Trophoblast cell (in vitro differentiated cells and primary cell): ENCODE data around the gene OBSCN.
A peak's percentile ranks its signal among the peaks of the same experiment; 100 is the strongest.

Experiments used
- DNase-seq, 2 donors: peaks; one replicate each; pipeline ENCODE4 v3.0.0-alpha.2; 2016
- H2AFZ ChIP-seq: 2 replicates; pipeline ENCODE4 v1.6.1; 2013; ENCODE audit warnings: low read length, moderate library complexity, mild to moderate bottlenecking; ENCODE audit not compliant: insufficient read depth, poor library complexity
- H2AK5ac ChIP-seq: 2 replicates; pipeline ENCODE4 v1.6.1; 2013; ENCODE audit warnings: mild to moderate bottlenecking, low read length
- H2BK120ac ChIP-seq: 2 replicates; pipeline ENCODE4 v1.6.1; 2013; ENCODE audit warnings: low read length, mild to moderate bottlenecking, moderate library complexity; ENCODE audit not compliant: insufficient read depth, poor library complexity
- H2BK12ac ChIP-seq: 2 replicates; pipeline ENCODE4 v1.6.1; 2013; ENCODE audit warnings: mild to moderate bottlenecking, low read length, moderate library complexity
- H2BK5ac ChIP-seq: 2 replicates; pipeline ENCODE4 v1.6.1; 2013; ENCODE audit warnings: low read length, low read depth, moderate library complexity, mild to moderate bottlenecking; ENCODE audit not compliant: poor library complexity
- H3K14ac ChIP-seq: 2 replicates; pipeline ENCODE4 v1.6.1; 2013; ENCODE audit warnings: mild to moderate bottlenecking, low read length
- H3K18ac ChIP-seq: 2 replicates; pipeline ENCODE4 v1.6.1; 2013; ENCODE audit warnings: mild to moderate bottlenecking, low read length
- H3K23ac ChIP-seq: 2 replicates; pipeline ENCODE4 v1.6.1; 2013; ENCODE audit warnings: low read length
- H3K27ac ChIP-seq: 2 replicates; pipeline ENCODE4 v1.5.1; 2013; ENCODE audit warnings: low read depth, mild to moderate bottlenecking, inconsistent platforms, low read length, moderate library complexity
- H3K27me3 ChIP-seq: 2 replicates; pipeline ENCODE4 v1.6.1; 2013; ENCODE audit warnings: inconsistent platforms, mild to moderate bottlenecking, low read length, moderate library complexity; ENCODE audit not compliant: insufficient read depth
- H3K36me3 ChIP-seq, 2 experiments: 1 replicate in 1 of 2; 2 replicates in 1 of 2; pipeline ENCODE4 v1.6.1; 2013; ENCODE audit warnings: low read length in 2 of 2, mild to moderate bottlenecking in 2 of 2, moderate library complexity in 1 of 2; ENCODE audit not compliant: insufficient read depth in 2 of 2, control insufficient read depth in 1 of 2
- H3K4ac ChIP-seq: 2 replicates; pipeline ENCODE4 v1.6.1; 2013; ENCODE audit warnings: low read depth, mild to moderate bottlenecking, low read length, moderate library complexity
- H3K4me1 ChIP-seq, 2 experiments: 1 replicate in 1 of 2; 2 replicates in 1 of 2; pipeline ENCODE4 v1.6.1; 2013; ENCODE audit warnings: low read length in 2 of 2, mild to moderate bottlenecking in 2 of 2, moderate library complexity in 1 of 2; ENCODE audit not compliant: insufficient read depth in 2 of 2, control insufficient read depth in 1 of 2
- H3K4me2 ChIP-seq: 2 replicates; pipeline ENCODE4 v1.6.1; 2013; ENCODE audit warnings: inconsistent platforms, mild to moderate bottlenecking, low read length, moderate library complexity
- H3K4me3 ChIP-seq: 2 replicates; pipeline ENCODE4 v1.5.1; 2013; ENCODE audit warnings: mild to moderate bottlenecking, low read depth, low read length, inconsistent platforms
- H3K79me1 ChIP-seq: one replicate; pipeline ENCODE4 v1.6.1; 2013; ENCODE audit warnings: low read length
- H3K79me2 ChIP-seq: 2 replicates; pipeline ENCODE4 v1.6.1; 2013; ENCODE audit warnings: low read length, mild to moderate bottlenecking; ENCODE audit not compliant: control insufficient read depth, insufficient read depth, poor library complexity
- H3K9ac ChIP-seq: 2 replicates; pipeline ENCODE4 v1.6.1; 2013; ENCODE audit warnings: mild to moderate bottlenecking, low read length
- H3K9me3 ChIP-seq: 2 replicates; pipeline ENCODE4 v1.6.1; 2013; ENCODE audit warnings: low read depth, mild to moderate bottlenecking, control low read depth, inconsistent platforms, low read length; ENCODE audit not compliant: insufficient read depth
- H4K12ac ChIP-seq: 2 replicates; pipeline ENCODE4 v1.6.1; 2013; ENCODE audit warnings: low read depth, mild to moderate bottlenecking, low read length, moderate library complexity
- H4K8ac ChIP-seq: 2 replicates; pipeline ENCODE4 v1.6.1; 2013; ENCODE audit warnings: low read depth, mild to moderate bottlenecking, low read length, moderate library complexity
- H4K91ac ChIP-seq: one replicate; pipeline ENCODE4 v1.6.1; 2013; ENCODE audit warnings: low read depth, mild to moderate bottlenecking, low read length, moderate library complexity
- WGBS: extraction: QIAGEN DNeasy Blood & Tissue Kit; methylation state at CpG from one replicate; pipeline ENCODE4 v1.1.7; 2013; ENCODE audit warnings: missing lambda C conversion rate; ENCODE audit not compliant: insufficient read length, insufficient coverage; ENCODE audit errors: extremely low coverage; 5-methylcytosine and 5-hydroxymethylcytosine counted together

OBSCN gene

DNA sequence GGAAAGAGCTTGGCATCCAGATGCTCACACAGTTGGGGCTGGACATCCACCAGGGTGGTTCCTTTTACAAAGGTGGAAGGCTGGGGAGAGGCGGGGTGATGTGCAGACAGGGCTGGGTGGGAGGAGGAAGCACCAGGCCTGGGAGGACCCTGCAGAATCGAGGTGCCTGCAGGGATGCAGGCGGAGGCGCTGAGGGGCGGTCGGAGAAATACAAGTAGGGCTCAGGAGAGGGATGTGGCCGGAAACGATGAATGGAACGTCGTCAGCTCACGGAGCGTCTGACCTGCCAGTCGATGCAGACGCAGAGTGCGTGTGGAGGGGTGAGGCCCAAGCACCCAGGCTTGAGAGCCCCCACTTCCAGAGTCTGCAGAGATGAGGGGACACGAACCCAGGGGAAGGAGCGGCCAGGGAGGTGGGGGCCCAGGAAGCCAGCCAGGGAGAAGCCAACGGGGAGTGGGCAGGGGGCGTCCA lies 135.4 kb downstream of the OBSCN start:
- Histone ChIP-seq H3K4me2 (no peak overlapping the region), H3K27me3 (no peaks in the 10 kb centered on the region), H3K23ac (no peak overlapping the region), H3K14ac (no peak overlapping the region), H3K4ac (no peak overlapping the region), H3K79me2 (no peaks in the 10 kb centered on the region), H2BK12ac (no peak overlapping the region), H4K12ac (no peak overlapping the region), H4K8ac (no peak overlapping the region), H3K18ac (no peak overlapping the region), H3K79me1 (no peaks in the 10 kb centered on the region), H2BK5ac (no peak overlapping the region), H2BK120ac (no peak overlapping the region), H3K36me3 (peaks cover 7 to 8% of the 10 kb centered on the region in 2 experiments), H3K9ac (no peak overlapping the region), H2AK5ac (no peak overlapping the region), H3K9me3 (peaks cover 2% of the 10 kb centered on the region), H2AFZ (no peak overlapping the region), H3K4me1 (peaks cover 0 to 2% of the 10 kb centered on the region in 2 experiments), H3K27ac (no peak overlapping the region), H3K4me3 (no peak overlapping the region), H4K91ac (no peak overlapping the region)
- whole genome bisulfite sequencing = no CpG with 5 or more reads among the region's 19 CpGs
- no peak for DNase-seq

DNA sequence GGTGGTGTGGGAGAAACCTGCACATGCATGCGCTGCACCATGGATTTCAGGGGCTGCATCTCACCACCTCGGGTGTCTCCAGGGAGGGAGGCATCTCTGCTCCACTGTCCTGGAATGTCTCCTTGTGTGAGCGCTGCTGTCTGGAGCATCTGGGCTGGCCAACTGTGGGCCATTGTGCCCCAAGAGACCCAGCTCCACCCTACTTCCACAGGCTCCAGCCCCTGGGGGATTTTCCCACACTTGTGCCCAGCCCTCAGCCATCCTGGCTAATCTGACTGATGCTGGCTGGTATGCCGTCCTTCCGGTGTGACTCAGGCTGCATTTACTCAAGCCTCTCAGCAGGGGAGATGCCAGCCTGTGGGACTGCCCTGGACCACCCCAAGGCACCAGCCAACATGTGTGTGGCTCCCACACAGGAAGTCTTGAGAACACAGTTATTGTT lies 136.8 kb downstream of the OBSCN start:
- no peak overlapping the region for H4K8ac ChIP-seq
- H3K4me1 ChIP-seq = peaks cover 0 to 2% of the 10 kb centered on the region in 2 experiments
- H3K4ac ChIP-seq = no peak overlapping the region
- no peaks in the 10 kb centered on the region for H3K27me3 ChIP-seq
- no peak overlapping the region for H2BK12ac ChIP-seq
- H3K79me2 ChIP-seq = no peaks in the 10 kb centered on the region
- peaks cover 0 to 5% of the 10 kb centered on the region in 2 experiments for H3K36me3 ChIP-seq
- H3K79me1 ChIP-seq = no peaks in the 10 kb centered on the region
- H4K91ac ChIP-seq = no peak overlapping the region
- H3K18ac ChIP-seq = no peak overlapping the region
- H2AFZ ChIP-seq = no peak overlapping the region
- H3K9ac ChIP-seq = no peak overlapping the region
- no peak overlapping the region for H3K27ac ChIP-seq
- H3K14ac ChIP-seq = no peak overlapping the region
- WGBS = no CpG with 5 or more reads among the region's 5 CpGs
- no peak overlapping the region for H3K23ac ChIP-seq
- H3K9me3 ChIP-seq = peaks cover 2% of the 10 kb centered on the region
- no peak overlapping the region for H2BK120ac ChIP-seq
- H2AK5ac ChIP-seq = no peak overlapping the region
- DNase-seq = peak; percentile 21 to 56
- H4K12ac ChIP-seq = no peak overlapping the region
- H3K4me2 ChIP-seq = no peak overlapping the region
- no peak overlapping the region for H3K4me3 ChIP-seq
- H2BK5ac ChIP-seq = no peak overlapping the region

DNA sequence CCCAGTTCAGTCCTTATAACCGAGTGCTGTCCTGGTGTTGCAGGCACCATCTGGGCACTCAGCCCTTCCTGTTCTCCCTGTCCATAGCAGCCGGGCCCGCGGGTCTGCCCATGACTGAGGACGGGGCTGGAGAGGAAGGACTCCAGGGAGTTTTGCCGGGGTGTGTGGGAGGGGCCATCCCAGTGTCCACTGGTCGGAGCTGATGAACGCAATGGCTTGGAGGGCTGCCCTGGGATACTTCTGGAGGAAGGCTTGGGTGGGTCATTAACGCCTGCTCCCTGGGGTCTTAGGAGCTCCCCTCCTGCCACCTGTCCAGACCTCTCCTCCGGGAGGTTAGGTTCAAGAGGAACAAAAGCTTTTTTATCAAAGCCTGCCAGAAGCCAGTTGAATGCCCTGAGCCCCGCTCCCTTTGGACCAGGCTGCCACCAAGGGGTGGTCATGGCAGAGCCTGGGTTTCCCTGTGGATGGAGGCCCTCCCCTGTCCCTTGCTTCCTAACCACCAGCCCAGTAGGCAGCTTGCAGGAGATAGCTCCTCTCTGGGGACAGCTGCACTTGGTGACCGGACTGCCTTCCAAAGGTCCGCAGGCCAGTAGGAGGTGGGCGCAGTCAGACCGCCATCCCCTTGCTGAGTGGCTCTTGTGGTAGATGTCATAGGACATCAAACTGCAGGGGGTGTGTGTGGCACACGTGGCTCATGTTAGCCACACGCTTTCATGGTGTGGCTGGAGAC lies 137.5 kb downstream of the OBSCN start:
- Histone ChIP-seq H3K4ac (no peak overlapping the region), H2BK120ac (no peak overlapping the region), H3K4me2 (no peak overlapping the region), H4K8ac (no peak overlapping the region), H3K79me2 (no peaks in the 10 kb centered on the region), H2AFZ (no peak overlapping the region), H3K79me1 (no peaks in the 10 kb centered on the region), H3K9ac (no peak overlapping the region), H3K18ac (no peak overlapping the region), H3K14ac (no peak overlapping the region), H4K91ac (no peak overlapping the region), H3K4me1 (peaks cover 0 to 2% of the 10 kb centered on the region in 2 experiments), H2BK5ac (no peak overlapping the region), H4K12ac (no peak overlapping the region), H3K9me3 (peaks cover 2% of the 10 kb centered on the region), H3K36me3 (peaks cover 0 to 3% of the 10 kb centered on the region in 2 experiments), H3K27ac (no peak overlapping the region), H2BK12ac (no peak overlapping the region), H3K27me3 (no peaks in the 10 kb centered on the region), H3K4me3 (no peak overlapping the region), H3K23ac (no peak overlapping the region), H2AK5ac (no peak overlapping the region)
- WGBS = no CpG with 5 or more reads among the region's 17 CpGs
- no peak for DNase-seq

DNA sequence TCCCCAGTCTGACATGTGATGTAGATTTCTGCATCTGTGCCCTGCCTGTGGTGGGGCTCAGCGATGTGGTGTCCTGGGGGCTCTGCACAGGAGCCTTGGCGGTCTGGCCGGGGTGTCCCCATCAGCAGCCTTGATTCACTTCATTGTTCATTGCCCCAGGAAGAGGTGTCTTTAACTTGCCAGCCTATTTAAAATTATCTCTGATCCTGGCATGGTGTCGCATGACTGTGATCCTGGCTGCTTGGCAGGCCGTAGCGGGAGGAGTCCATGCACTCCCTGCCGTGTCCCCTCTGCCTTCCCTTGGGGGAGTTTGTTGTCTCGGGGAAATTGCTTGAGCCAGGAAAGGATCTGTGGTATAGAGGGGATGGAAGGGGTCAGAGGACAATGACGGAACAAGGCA lies 138.9 kb downstream of the OBSCN start:
- Histone ChIP-seq H2AK5ac (no peak overlapping the region), H3K79me1 (no peaks in the 10 kb centered on the region), H4K8ac (no peak overlapping the region), H2AFZ (no peak overlapping the region), H3K23ac (no peak overlapping the region), H3K14ac (no peak overlapping the region), H2BK12ac (no peak overlapping the region), H3K4me3 (no peak overlapping the region), H3K9ac (no peak overlapping the region), H3K79me2 (no peaks in the 10 kb centered on the region), H3K4me1 (peaks cover 0 to 2% of the 10 kb centered on the region in 2 experiments), H3K9me3 (peaks cover 2% of the 10 kb centered on the region), H3K4me2 (no peak overlapping the region), H3K18ac (no peak overlapping the region), H3K27ac (no peak overlapping the region), H3K4ac (no peak overlapping the region), H4K12ac (no peak overlapping the region), H3K36me3 (no peaks in the 10 kb centered on the region), H3K27me3 (no peaks in the 10 kb centered on the region), H2BK5ac (no peak overlapping the region), H4K91ac (no peak overlapping the region), H2BK120ac (no peak overlapping the region)
- DNase-seq = no peak
- WGBS = no CpG with 5 or more reads among the region's 9 CpGs
